ENCODE results near the gene FGF16. TPM values are rescaled to one million over a fixed set of nuclear protein-coding genes. Genes with fewer than 3 reads are reported as not detected.

FGF16 gene
- total and polyA plus RNA-seq, 2 of the 8 experiments (the other 6 are each of a cell fraction or from before 2014, with no cell fraction given), result 0.50 to 1.4 TPM

DNA sequence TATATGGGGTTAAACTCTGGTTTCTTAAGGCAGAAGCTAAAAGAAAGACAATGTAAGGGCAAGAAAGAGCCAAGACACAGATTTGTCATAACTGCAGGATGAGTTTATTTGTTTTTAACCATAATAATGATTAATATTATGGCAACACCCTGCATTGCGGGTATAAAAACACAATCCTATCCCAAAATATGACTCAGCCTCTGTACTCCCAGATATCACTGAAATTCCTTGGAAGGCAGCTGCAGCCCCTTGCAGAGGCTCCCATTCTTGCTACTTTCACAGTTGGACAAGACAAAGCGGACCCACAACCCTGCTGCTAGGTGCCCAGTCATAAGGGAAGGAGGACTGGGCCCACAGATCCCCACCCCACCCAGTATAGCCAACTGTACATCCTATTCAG lies 20.4 kb upstream of the FGF16 start:
- no peak overlapping the region for H3K4me3 ChIP-seq (ENCODE audit: extremely low read depth in 1 of 4, insufficient read depth in 2 of 4, low read depth in 3 of 4, low read length in 4 of 4)
- no peak overlapping the region for H2AK5ac ChIP-seq (ENCODE audit: low read depth, low read length)
- H2BK12ac ChIP-seq (ENCODE audit: low read depth, low read length), result no peak overlapping the region
- H3K9me3 ChIP-seq (ENCODE audit: insufficient read depth in 2 of 2, low read depth in 1 of 2, low read length in 1 of 2), result no peaks in the 10 kb centered on the region
- WGBS, 2 experiments (ENCODE audit: extremely low coverage in 1 of 2, insufficient coverage in 1 of 2, insufficient read length in 1 of 2, insufficient replicate concordance in 2 of 2, low coverage in 1 of 2, low lambda C conversion rate in 2 of 2, missing lambda C conversion rate in 1 of 2), result 83% methylated on average over 2 of the region's 2 CpGs; no CpG with 5 or more reads in 1 of the 2 experiments
- no peak overlapping the region for H2BK5ac ChIP-seq (ENCODE audit: low read depth, low read length)
- ChIA-PET CTCF (ENCODE audit: partially characterized antibody) (no interaction called here), POLR2A (ENCODE audit: partially characterized antibody) (no interaction called here)
- no peak overlapping the region for H2BK15ac ChIP-seq (ENCODE audit: low read length)
- no peak overlapping the region for H2BK120ac ChIP-seq (replicated peaks; ENCODE audit: low read depth, low read length)
- H3K14ac ChIP-seq (ENCODE audit: insufficient read length), result no peak overlapping the region
- H3K79me1 ChIP-seq (ENCODE audit: low read depth, low read length), result no peaks in the 10 kb centered on the region
- DNase-seq (ENCODE audit: low read depth in 1 of 2, low spot score in 2 of 2), result no peak
- no peak overlapping the region for H3K27ac ChIP-seq (ENCODE audit: low read depth, low read length)
- no peak for FAIRE-seq
- H3K9ac ChIP-seq (replicated peaks in 1 of 4; ENCODE audit: extremely low read depth in 1 of 4, low read depth in 3 of 4, low read length in 3 of 4), result no peak overlapping the region
- no peak overlapping the region for H3K56ac ChIP-seq (replicated peaks; ENCODE audit: insufficient read length, low read depth, low read length)
- no peak overlapping the region for H3K4ac ChIP-seq (replicated peaks; ENCODE audit: insufficient read length, low read depth, low read length)
- no peak overlapping the region for H2BK20ac ChIP-seq (ENCODE audit: low read length)
- peaks cover 2 to 11% (median 6%) of the 10 kb centered on the region in 4 experiments for H3K4me1 ChIP-seq (replicated peaks in 1 of 4; ENCODE audit: control insufficient read depth in 3 of 4, insufficient read depth in 4 of 4, low read length in 3 of 4)
- no peaks in the 10 kb centered on the region for H3K79me2 ChIP-seq (ENCODE audit: control insufficient read depth in 1 of 2, insufficient read depth in 2 of 2, low read length in 2 of 2)
- no peak overlapping the region for H4K91ac ChIP-seq (replicated peaks; ENCODE audit: insufficient read length, low read length)
- H3K23me2 ChIP-seq (ENCODE audit: low read depth, low read length), result no peaks in the 10 kb centered on the region; the same call in 1 of the 2 replicates
- TF ChIP-seq ASH2L (IDR thresholded peaks at IDR 0.05; ENCODE audit: low read length), result no peak
- TF ChIP-seq RXRA (IDR thresholded peaks at IDR 0.05; ENCODE audit: insufficient read depth, low read depth, low read length), result no peak
- no peak for TF ChIP-seq NANOG (IDR thresholded peaks at IDR 0.05; ENCODE audit: insufficient read depth, low read depth, low read length, poor library complexity, severe bottlenecking)
- no peak for TF ChIP-seq BACH1 (IDR thresholded peaks at IDR 0.05; ENCODE audit: low read length)
- no peak for TF ChIP-seq NRF1 (IDR thresholded peaks at IDR 0.05; ENCODE audit: low read depth, low read length)
- TF ChIP-seq RFX5 (IDR thresholded peaks at IDR 0.05; ENCODE audit: borderline replicate concordance, low read depth, low read length), result no peak
- TF ChIP-seq BCL11A (IDR thresholded peaks at IDR 0.05; ENCODE audit: low read depth in 2 of 2, low read length in 2 of 2), result no peak
- TF ChIP-seq ZNF274 (IDR thresholded peaks at IDR 0.05; ENCODE audit: borderline replicate concordance, extremely low read depth, low read length), result no peak
- no peak for TF ChIP-seq PHF8 (conservative IDR thresholded peaks at IDR 0.05; ENCODE audit: low read depth, low read length)
- TF ChIP-seq TAF1 (IDR thresholded peaks at IDR 0.05; ENCODE audit: low read depth, low read length), result no peak
- no peak for TF ChIP-seq SP1 (IDR thresholded peaks at IDR 0.05; ENCODE audit: low read depth, low read length)
- no peak for TF ChIP-seq POU5F1 (IDR thresholded peaks at IDR 0.05; ENCODE audit: low read depth, low read length)
- no peak for TF ChIP-seq SRF (IDR thresholded peaks at IDR 0.05; ENCODE audit: low read depth, low read length)
- H3K36me3 ChIP-seq (ENCODE audit: control insufficient read depth in 2 of 4, insufficient read depth in 4 of 4, low read length in 3 of 4), result no peaks in the 10 kb centered on the region
- H3K27me3 ChIP-seq (replicated peaks in 1 of 4; ENCODE audit: control insufficient read depth in 3 of 4, extremely low read depth in 1 of 4, insufficient read depth in 3 of 4, low read length in 3 of 4), result no peaks in the 10 kb centered on the region
- H4K5ac ChIP-seq (ENCODE audit: insufficient read length, low read depth, low read length), result no peak overlapping the region
- H3K18ac ChIP-seq (ENCODE audit: extremely low read depth, low read length), result no peak overlapping the region
- H4K8ac ChIP-seq (ENCODE audit: extremely low read depth, insufficient read depth, low read length), result no peak overlapping the region
- no peak overlapping the region for H3K23ac ChIP-seq (ENCODE audit: insufficient read length)
- no peak overlapping the region for H2AFZ ChIP-seq (ENCODE audit: low read length)
- H4K20me1 ChIP-seq (replicated peaks in 1 of 2; ENCODE audit: control insufficient read depth in 1 of 2, insufficient read depth in 2 of 2, low read length in 2 of 2), result no peaks in the 10 kb centered on the region
- H3K4me2 ChIP-seq (ENCODE audit: insufficient read depth in 1 of 2, low read depth in 2 of 2, low read length in 2 of 2), result no peak overlapping the region
